Memory B cell (primary cell): Measurements from ENCODE around the gene PRKX.
"Not testable (repeated sequence)": the region's sequence is repeated elsewhere in the genome, so short reads cannot be mapped to it uniquely, and the experiment has no call there.

Experiments
- ATAC-seq: fragments of 150-1000 bp; cut with Tn5 transposase; 2 replicates; pipeline ENCODE4 v1.10.0; 2021; ENCODE audit warnings: low read depth, mild to moderate bottlenecking, moderate library complexity
- DNase-seq, 2 donors: peaks; one replicate each; pipeline ENCODE4 v3.0.0; 2022; ENCODE audit warnings: low spot score in 2 of 2
- H3K27ac Mint-ChIP-seq: one replicate; pipeline ENCODE4 v1.8.0; 2022; ENCODE audit warnings: mild to moderate bottlenecking, moderate library complexity, mixed read lengths
- H3K27me3 Mint-ChIP-seq: one replicate; pipeline ENCODE4 v1.8.0; 2022; ENCODE audit warnings: mixed read lengths
- H3K36me3 Mint-ChIP-seq: one replicate; pipeline ENCODE4 v1.8.0; 2022; ENCODE audit warnings: mild to moderate bottlenecking, mixed read lengths
- H3K4me1 Mint-ChIP-seq: one replicate; pipeline ENCODE4 v1.8.0; 2022; ENCODE audit warnings: mixed read lengths
- H3K4me3 Mint-ChIP-seq: one replicate; pipeline ENCODE4 v1.8.0; 2022; ENCODE audit warnings: mild to moderate bottlenecking, moderate library complexity, mixed read lengths
- H3K9me3 Mint-ChIP-seq: one replicate; pipeline ENCODE4 v1.8.0; 2022; ENCODE audit warnings: mixed read lengths

The PRKX gene

DNA sequence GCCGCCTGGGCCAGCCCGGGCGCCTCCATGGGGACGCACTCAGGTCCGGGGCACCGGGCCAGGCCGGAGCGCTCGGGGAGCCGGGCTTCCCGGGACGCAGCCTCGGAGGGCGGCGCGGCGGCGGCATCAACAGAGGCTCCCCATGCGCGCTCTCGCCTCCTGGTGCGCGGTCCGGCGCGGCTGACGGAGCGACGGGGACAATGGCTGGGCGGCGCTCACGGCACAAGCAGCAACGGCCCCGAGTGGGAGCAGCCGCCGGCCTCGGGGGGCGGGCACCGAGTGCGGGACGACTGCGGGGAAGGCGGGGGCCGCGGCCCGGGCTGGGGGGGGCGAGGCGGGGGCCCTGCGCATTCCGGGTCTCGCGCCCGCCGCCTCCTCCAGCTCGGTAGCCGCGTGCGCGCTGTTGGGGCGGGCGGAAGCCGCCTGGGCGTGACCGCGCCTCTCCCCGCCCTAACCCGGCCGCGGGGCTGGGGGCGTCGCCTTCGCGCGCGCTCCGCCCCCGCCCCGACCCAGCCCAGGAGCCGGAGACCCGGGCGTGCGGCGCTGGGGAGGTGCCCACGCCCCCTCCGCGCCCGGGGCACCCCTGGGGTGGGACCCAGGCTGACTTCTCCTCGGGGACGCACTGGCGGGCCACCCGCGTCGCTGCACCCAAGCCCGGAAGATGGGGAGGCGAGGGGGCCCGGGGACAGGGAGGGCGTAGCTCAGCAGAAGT, at the start of gene PRKX:
Gene PRKX, minus strand, starts transcription at position 425 of the 712 bp plus-strand sequence. Its CDS starts 396 bp downstream, at position 29.
- H3K9me3 Mint-ChIP-seq: peaks cover 3% of the 10 kb centered on the region
- DNase-seq: peak; percentile 62 to 77
- H3K27me3 Mint-ChIP-seq: no peaks in the 10 kb centered on the region
- ATAC-seq: peak; percentile 77
- H3K4me1 Mint-ChIP-seq: peaks cover 9% of the 10 kb centered on the region
- peak within 1 kb of the TSS; percentile 96 for H3K4me3 Mint-ChIP-seq
- peak within 1 kb of the TSS; percentile 97 for H3K27ac Mint-ChIP-seq
- H3K36me3 Mint-ChIP-seq: no peaks in the 10 kb centered on the region

DNA sequence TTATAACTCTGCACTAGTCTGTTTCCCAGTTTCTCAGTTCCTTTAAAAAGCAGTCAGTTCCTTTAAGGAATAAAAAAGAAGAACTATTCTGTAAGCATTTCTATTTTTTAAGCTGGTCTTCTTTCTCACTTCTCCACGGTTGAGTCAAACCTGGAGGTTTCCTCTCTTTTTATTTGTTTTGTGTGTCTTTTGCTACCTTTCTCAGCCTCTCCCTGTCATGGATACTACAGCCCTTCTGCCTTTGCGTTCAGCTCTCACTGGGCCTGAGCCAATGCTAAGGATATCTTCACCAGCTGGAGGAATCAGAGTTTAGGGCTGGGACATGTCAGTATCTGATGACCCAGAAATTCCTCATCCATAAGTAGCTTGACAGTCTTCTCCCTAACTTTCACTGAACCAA, 49.7 kb upstream of the PRKX start:
- Mint-ChIP-seq H3K27me3 (peaks cover 11% of the 10 kb centered on the region), H3K4me1 (no peaks in the 10 kb centered on the region), H3K4me3 (no peak overlapping the region)

DNA sequence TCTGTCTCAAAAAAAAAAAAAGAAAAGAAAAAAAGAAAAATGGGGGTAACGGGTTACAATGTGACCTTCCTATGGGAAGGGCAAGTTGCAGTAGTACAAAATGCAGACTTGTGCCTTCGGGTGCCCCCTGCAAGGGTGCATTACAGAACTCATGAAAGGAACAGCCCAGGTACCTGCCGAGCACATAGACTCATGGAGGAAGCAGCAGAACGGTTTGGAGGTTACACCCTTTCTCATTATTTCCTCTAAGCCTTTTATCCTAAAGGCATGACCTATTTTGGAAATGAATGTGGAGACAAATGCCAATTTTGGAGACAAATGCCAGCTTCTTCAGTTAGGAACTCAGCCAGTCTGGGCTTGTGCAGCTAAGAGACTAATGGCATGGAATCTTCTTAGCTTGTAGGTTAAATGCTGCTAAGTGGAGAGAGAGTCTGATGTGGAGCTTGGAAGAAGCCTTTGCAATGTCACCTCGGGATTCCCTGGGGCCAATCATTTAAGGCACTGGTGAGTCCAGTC, 44.1 kb upstream of the PRKX start:
- no peak overlapping the region for H3K27ac Mint-ChIP-seq
- no peak for DNase-seq
- H3K4me3 Mint-ChIP-seq: no peak overlapping the region
- H3K36me3 Mint-ChIP-seq: no peaks in the 10 kb centered on the region
- H3K4me1 Mint-ChIP-seq: no peaks in the 10 kb centered on the region
- H3K27me3 Mint-ChIP-seq: no peaks in the 10 kb centered on the region
- ATAC-seq: no peak
- H3K9me3 Mint-ChIP-seq: no peaks in the 10 kb centered on the region

More for the DNA sequence above, 49.7 kb upstream of the PRKX start:
- H3K36me3 Mint-ChIP-seq: no peaks in the 10 kb centered on the region
- DNase-seq (no peak), ATAC-seq (no peak)
- no peak overlapping the region for H3K27ac Mint-ChIP-seq
- peaks cover 4% of the 10 kb centered on the region for H3K9me3 Mint-ChIP-seq

DNA sequence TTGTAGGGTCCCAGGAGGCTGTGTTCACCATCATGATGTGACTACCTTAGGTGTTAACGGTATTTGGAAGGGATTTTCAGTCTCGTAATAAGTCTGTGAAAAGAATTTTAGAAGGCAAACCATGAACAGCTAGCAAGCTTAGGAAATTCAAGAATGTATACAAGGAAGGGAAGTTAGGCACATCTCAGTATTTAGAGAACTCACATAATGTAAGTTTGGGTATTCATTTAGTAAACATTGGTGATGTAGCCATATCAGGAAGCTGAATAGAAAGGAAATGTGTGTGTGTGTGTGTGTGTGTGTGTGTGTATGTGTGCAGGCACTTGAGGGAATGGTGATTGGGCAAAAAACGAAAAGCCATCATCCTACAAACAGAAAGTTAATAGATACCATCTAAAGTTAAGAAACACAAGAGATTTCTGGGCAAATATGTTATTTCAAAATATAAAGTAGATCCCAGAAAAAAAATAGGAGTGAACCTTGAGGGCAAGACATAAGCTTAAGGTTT, 34.7 kb upstream of the PRKX start:
- H3K4me3 Mint-ChIP-seq: no peak overlapping the region
- peaks cover 7% of the 10 kb centered on the region for H3K4me1 Mint-ChIP-seq
- H3K36me3 Mint-ChIP-seq: no peaks in the 10 kb centered on the region
- H3K27me3 Mint-ChIP-seq: peaks cover 4% of the 10 kb centered on the region
- no peak overlapping the region for H3K27ac Mint-ChIP-seq
- no peak for ATAC-seq
- DNase-seq: no peak
- H3K9me3 Mint-ChIP-seq: no peaks in the 10 kb centered on the region

DNA sequence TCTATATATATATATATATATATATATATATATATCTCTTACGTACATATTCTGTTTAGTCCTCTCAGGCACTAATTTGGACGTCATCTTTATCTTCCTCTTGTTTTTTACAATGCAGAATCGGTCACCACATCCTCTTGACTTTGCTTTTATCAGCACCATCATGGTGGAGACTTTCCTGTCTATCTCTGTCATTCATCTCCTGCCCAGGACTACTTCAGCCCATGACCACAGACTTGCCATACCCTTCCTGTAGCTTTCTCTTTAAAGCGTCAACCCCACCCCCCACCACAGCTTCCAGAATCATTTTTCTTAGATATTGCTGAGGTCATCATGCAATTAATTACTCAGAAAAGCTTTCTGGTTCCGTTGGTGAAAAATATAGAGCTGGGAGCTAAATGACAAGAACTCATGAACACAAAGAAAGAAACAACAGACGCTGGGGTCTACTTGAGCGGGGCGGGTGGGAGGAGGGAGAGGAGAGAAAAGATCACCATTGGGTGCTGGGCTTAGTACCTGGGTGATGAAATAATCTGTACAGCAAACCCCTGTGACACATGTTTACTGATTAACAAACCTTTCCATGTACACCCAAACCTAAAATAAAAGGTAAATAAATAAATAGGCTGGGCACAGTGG, 30.5 kb upstream of the PRKX start:
- Mint-ChIP-seq H3K36me3 (no peaks in the 10 kb centered on the region), H3K9me3 (no peaks in the 10 kb centered on the region), H3K4me3 (peak overlapping the region; percentile 8), H3K27ac (peak overlapping the region; percentile 47), H3K4me1 (peaks cover 7% of the 10 kb centered on the region), H3K27me3 (peaks cover 6% of the 10 kb centered on the region)
- no peak for DNase-seq
- ATAC-seq: peak; percentile 39

DNA sequence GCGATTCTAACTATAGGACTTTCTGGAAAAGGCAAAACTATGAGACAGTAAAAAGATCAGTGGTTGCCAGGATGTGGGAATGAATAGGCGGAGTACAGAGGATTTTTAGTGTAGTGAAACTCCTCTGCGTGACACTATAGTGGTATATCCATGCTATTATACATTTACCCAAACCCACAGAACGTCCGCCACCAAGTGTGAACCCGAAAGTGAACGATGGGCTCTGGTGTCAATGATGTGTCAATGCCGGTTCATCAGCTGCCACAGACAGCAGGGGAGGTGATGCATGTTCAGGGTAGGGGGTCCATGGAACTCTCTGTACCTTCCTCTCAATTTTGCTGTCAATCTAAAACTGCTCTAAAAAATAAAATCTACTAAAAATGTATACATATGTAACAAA, 27.5 kb upstream of the PRKX start:
- H3K27me3 Mint-ChIP-seq, H3K4me3 Mint-ChIP-seq, H3K36me3 Mint-ChIP-seq, DNase-seq, H3K27ac Mint-ChIP-seq, H3K9me3 Mint-ChIP-seq, ATAC-seq, H3K4me1 Mint-ChIP-seq: not testable (repeated sequence)

DNA sequence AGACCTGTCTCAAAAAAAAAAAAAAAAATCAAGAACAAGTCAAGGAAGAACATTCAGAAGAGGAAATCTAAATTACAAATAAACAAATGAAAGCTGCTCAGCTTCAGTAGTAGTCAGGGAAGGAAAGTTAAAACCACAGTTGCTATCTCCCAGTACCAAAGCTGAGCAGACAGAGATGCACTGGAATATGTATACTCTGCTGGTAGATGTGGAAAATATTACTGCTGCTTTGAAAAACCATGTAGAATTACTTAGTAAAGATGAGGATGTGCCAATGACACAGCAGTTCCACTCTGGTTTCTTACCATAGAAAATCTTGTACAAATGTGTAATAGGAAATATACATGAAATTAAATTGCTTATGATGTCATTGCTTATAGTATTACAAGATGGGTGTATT, 25.1 kb upstream of the PRKX start:
- Mint-ChIP-seq H3K27me3 (peaks cover 4% of the 10 kb centered on the region), H3K4me1 (peaks cover under 1% of the 10 kb centered on the region), H3K4me3 (no peak overlapping the region), H3K9me3 (peaks cover 2% of the 10 kb centered on the region), H3K36me3 (no peaks in the 10 kb centered on the region), H3K27ac (no peak overlapping the region)
- ATAC-seq (no peak), DNase-seq (no peak)

DNA sequence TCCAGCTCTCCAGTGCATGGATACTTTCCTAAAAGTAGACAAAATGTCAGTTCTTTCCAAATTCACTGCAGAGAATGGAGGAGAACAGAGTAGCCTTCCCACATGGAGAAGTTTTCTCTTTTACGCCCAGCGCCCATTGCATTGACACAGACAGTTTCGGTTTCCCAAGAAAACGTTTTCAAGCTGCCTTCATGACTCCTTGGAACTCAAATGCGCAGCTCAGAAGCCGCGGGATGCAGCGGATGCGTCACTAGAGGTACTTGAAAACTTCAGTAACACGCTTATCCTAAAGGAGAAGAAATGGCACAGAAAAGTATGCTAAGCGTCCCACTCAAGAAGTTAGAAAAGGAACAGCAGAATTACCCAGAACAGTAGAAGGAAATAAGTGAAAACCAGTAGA, 23.1 kb upstream of the PRKX start:
- not testable (repeated sequence) for H3K4me3 Mint-ChIP-seq, H3K27ac Mint-ChIP-seq, H3K9me3 Mint-ChIP-seq, ATAC-seq, H3K36me3 Mint-ChIP-seq, H3K4me1 Mint-ChIP-seq, DNase-seq, H3K27me3 Mint-ChIP-seq

DNA sequence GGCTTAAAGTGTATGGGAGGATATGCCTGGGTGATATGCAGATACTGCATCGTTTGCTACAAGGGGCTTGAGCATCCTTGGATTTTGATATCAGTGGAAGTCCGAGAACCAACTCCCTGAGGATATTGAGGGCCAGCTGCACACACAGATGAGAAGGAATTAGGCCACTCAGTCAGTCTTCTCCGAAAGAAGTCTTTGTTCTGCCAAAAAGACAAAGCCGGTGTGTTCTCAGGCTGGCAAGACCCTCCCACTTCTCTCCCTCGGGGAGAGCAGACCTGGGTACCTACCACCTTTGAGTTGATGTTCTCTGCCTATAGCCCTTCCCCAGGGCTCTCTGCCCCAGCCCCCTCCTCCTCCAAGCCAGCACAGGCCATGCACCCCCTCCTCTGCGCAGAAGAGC, 22.4 kb upstream of the PRKX start:
- ATAC-seq, H3K4me1 Mint-ChIP-seq, DNase-seq, H3K27me3 Mint-ChIP-seq, H3K27ac Mint-ChIP-seq, H3K36me3 Mint-ChIP-seq, H3K9me3 Mint-ChIP-seq, H3K4me3 Mint-ChIP-seq: not testable (repeated sequence)

DNA sequence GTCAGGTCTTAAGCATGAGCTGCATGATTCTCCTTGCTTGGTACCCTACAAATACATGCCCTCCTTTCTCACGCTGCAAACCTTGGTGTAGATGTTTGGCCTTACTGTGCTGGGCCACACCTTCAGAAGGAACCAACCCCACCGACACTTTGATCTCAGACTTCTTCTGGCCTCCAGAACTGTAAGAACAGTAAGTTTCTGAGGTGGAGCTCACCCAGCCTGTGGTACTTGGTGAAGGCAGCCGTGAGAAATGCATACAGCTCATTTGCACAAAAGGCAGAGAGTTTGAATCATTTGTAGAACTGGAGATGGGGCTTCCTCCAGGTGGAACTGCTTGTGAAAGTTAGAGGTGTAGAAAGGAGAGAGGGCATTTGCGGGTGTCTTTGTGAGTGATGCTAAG, 21.0 kb upstream of the PRKX start:
- not testable (repeated sequence) for H3K27me3 Mint-ChIP-seq, H3K27ac Mint-ChIP-seq, H3K4me3 Mint-ChIP-seq, H3K36me3 Mint-ChIP-seq, H3K9me3 Mint-ChIP-seq, ATAC-seq, H3K4me1 Mint-ChIP-seq, DNase-seq

DNA sequence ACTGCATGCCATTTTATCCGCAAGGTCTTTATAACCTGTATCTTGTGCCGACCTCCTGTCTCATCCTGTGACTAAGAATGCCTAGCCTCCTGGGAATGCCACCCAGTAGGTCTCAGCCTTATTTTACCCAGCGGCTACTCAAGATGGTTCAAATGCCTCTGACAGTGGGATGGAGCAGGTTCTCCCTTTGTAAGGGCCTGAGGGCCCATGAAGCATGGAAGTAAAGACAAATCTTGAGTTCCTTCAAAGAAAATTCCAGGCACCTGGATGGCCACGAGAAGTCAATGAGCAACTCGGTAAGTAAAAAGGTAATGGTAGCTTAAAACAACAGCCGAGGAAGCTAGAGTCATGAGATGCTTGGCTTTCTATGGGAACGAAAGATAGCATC, 19.6 kb upstream of the PRKX start:
- Mint-ChIP-seq H3K27ac (no peak overlapping the region), H3K36me3 (no peaks in the 10 kb centered on the region), H3K4me1 (no peaks in the 10 kb centered on the region), H3K4me3 (no peak overlapping the region), H3K9me3 (no peaks in the 10 kb centered on the region), H3K27me3 (peaks cover 2% of the 10 kb centered on the region)
- DNase-seq (no peak), ATAC-seq (no peak)

DNA sequence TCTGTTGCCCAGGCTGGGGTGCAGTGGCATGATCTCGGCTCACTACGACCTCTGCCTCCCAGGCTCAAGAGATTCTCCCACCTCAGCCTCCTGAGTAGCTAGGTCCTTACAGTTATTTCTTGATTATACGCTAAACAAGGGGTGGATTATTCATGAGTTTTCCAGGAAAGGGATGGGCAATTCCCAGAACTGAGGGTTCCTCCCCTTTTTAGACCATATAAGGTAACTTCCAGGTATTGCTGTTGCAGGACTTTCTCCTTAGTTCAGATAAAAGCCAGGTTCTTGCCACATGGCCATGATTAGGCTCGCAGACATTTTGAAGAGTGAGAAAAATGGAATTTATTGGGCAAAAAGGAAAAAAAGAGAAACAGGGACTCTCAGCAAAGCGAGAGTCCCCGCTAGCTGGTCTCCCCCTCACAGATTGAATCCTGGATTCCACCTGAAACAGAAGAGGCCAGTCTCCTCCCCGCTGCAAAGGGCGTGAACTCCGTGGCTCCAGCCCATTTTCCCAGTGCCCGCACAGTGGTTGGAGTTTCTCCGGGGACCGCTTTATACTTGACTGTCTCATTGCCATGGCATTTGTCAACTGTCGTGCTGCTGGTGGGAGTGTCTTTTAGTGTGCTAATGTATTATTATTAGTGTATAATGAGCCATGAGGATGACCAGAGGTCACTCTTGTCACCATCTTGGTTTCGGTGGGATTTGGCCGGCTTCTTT, 19.0 kb upstream of the PRKX start:
- H3K27me3 Mint-ChIP-seq, H3K36me3 Mint-ChIP-seq, H3K4me1 Mint-ChIP-seq, H3K4me3 Mint-ChIP-seq, DNase-seq, H3K27ac Mint-ChIP-seq, H3K9me3 Mint-ChIP-seq, ATAC-seq: not testable (repeated sequence)

DNA sequence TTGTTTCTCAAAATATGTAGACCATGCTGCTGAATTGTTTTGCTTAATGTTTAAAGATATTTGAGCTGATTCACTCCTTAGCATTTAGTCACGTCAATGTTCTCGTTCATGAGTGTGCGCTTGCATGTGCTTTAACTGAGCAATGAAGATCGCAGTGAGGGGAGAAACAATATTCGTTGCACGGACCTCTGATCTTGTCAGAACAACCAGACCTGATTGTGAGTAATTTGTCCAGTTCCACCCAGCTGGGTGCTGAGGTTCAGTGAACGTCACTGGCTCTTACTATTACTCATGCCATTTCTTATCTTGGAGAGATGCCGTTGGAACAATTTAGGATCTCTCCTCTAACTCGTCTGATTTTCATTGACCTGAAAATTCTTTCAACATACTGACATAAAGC, 15.0 kb upstream of the PRKX start:
- Mint-ChIP-seq H3K9me3 (no peaks in the 10 kb centered on the region), H3K27ac (no peak overlapping the region), H3K4me3 (no peak overlapping the region), H3K36me3 (no peaks in the 10 kb centered on the region), H3K4me1 (no peaks in the 10 kb centered on the region), H3K27me3 (no peaks in the 10 kb centered on the region)
- ATAC-seq (no peak), DNase-seq (no peak)

DNA sequence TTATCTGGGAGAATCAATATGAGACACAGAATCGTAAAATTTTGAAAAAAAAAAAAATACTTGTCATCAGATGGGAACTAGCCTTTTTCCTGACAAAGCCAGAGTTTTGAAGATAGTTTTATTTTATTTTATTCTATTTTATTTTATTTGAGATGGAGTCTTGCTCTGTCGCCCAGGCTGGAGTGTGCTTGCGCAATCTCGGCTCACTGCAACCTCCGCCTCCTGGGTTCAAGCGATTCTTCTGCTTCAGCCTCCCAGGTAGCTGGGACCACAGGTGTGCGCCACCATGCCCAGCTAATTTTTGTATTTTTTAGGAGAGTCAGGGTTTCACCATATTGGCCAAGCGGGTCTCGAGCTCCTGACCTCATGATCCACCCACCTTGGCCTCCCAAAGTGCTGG, 10.0 kb upstream of the PRKX start:
- not testable (repeated sequence) for ATAC-seq, H3K4me3 Mint-ChIP-seq, H3K4me1 Mint-ChIP-seq, H3K27ac Mint-ChIP-seq, H3K9me3 Mint-ChIP-seq, H3K36me3 Mint-ChIP-seq, DNase-seq, H3K27me3 Mint-ChIP-seq
